Left kidney (tissue), 2 donors: ENCODE data around the gene CXCL16. TPM values are rescaled to one million over a fixed set of nuclear protein-coding genes. Genes with fewer than 3 reads are reported as not detected.
A peak's percentile ranks its signal among the peaks of the same experiment; 100 is the strongest.
"Not testable (repeated sequence)": the region's sequence is repeated elsewhere in the genome, so short reads cannot be mapped to it uniquely, and the experiment has no call there.

Experiments
- DNase-seq: peaks from one replicate; pipeline ENCODE4 v3.0.0-alpha.2; 2013
- polyA plus RNA-seq: library from polyadenylated mRNA; unstranded; fragments of 120-200 nt; gene quantifications from one replicate; pipeline ENCODE4 v1.2.1, GENCODE V29; 2013; ENCODE audit not compliant: insufficient read length

The CXCL16 gene
- polyA plus RNA-seq, 1 donor = 9.5 TPM

GRCh38 chr17:4721203-4722135 is 18.3 kb downstream of the CXCL16 start:
- no peak for DNase-seq

GRCh38 chr17:4720787-4721186 is 18.9 kb downstream of the CXCL16 start:
- DNase-seq = no peak

- no peak for DNase-seq
Observed at GRCh38 chr17:4719684-4720221, 20.0 kb downstream of the CXCL16 start.

- no peak for DNase-seq
Observed at GRCh38 chr17:4719146-4719545, 20.6 kb downstream of the CXCL16 start.

- DNase-seq = no peak
Observed at GRCh38 chr17:4718276-4718675, 21.5 kb downstream of the CXCL16 start.

- no peak for DNase-seq
Observed at GRCh38 chr17:4717791-4718190, 21.9 kb downstream of the CXCL16 start.

GRCh38 chr17:4716081-4716480 is 23.6 kb downstream of the CXCL16 start:
- DNase-seq = no peak

- DNase-seq = no peak
Observed at GRCh38 chr17:4715063-4715744, 24.5 kb downstream of the CXCL16 start.

- not testable (repeated sequence) for DNase-seq
Observed at GRCh38 chr17:4714340-4715062, 25.2 kb downstream of the CXCL16 start.

- no peak for DNase-seq
Observed at GRCh38 chr17:4712526-4712925, 27.2 kb downstream of the CXCL16 start.

GRCh38 chr17:4711661-4712181 is 28.0 kb downstream of the CXCL16 start:
- no peak for DNase-seq

GRCh38 chr17:4710693-4711634 is 28.8 kb downstream of the CXCL16 start:
- DNase-seq = no peak

GRCh38 chr17:4709794-4710692 is 29.7 kb downstream of the CXCL16 start, which contains the start of gene ARRB2:
Gene ARRB2 (plus strand): TSS chr17:4710632. CDS start chr17:4710722, 90 bp downstream.
- DNase-seq = peak; percentile 99

- no peak for DNase-seq
Observed at GRCh38 chr17:4708436-4708835, 31.3 kb downstream of the CXCL16 start.

- DNase-seq = no peak
Observed at GRCh38 chr17:4706121-4706520, 33.6 kb downstream of the CXCL16 start.

GRCh38 chr17:4704991-4705390 is 34.7 kb downstream of the CXCL16 start:
- DNase-seq = no peak

GRCh38 chr17:4704574-4704907 is 35.2 kb downstream of the CXCL16 start:
- DNase-seq = not testable (repeated sequence)

GRCh38 chr17:4703330-4703691 is 36.4 kb downstream of the CXCL16 start:
- DNase-seq = no peak

- no peak for DNase-seq
Observed at GRCh38 chr17:4701116-4701515, 38.6 kb downstream of the CXCL16 start.
